Lower leg skin (tissue), 4 donors: Measurements from ENCODE around the gene MX2. TPM values are rescaled to one million over a fixed set of nuclear protein-coding genes. Genes with fewer than 3 reads are reported as not detected.

Experiments used
- DNase-seq, 2 donors: peaks; one replicate each; pipeline ENCODE4 v3.0.0-alpha.2; 2019; ENCODE audit warnings: low spot score in 2 of 2
- H3K4me3 ChIP-seq: fragments of 200-600 bp; sonication (generic); 2 replicates; pipeline ENCODE4 v1.5.1; 2017; ENCODE audit warnings: mild to moderate bottlenecking, low read depth; ENCODE audit not compliant: poor library complexity, severe bottlenecking
- CTCF ChIP-seq, 3 donors: fragments of 450-650 bp; IDR thresholded peaks; one replicate each; pipeline ENCODE4 v1.5.1; 2016; ENCODE audit warnings: antibody characterized with exemption in 3 of 3, mild to moderate bottlenecking in 3 of 3, moderate library complexity in 2 of 3
- POLR2A ChIP-seq, 2 donors: fragments of 450-650 bp; IDR thresholded peaks; one replicate each; pipeline ENCODE4 v1.6.1; 2016 to 2017; ENCODE audit warnings: antibody characterized with exemption in 2 of 2, mild to moderate bottlenecking in 1 of 2, moderate library complexity in 1 of 2
- WGBS, 2 donors: methylation state at CpG; one replicate each; pipeline ENCODE4 v1.1.5; 2018; 5-methylcytosine and 5-hydroxymethylcytosine counted together
- intact Hi-C: fragments of 100-400 bp; cut with DNase I; formaldehyde crosslinking; loops from one replicate; pipeline ENCODE4 v1.15.0; 2023; ENCODE audit warnings: low total_unique reads
- total RNA-seq, 4 donors: library from RNA; depleted of rRNA; stranded (reverse); fragments of >200 nt; gene quantifications; one replicate each; pipeline ENCODE4 v1.1.0, GENCODE V29; 2016

MX2 gene
- total RNA-seq, 4 donors from 2014 or later, result 1.9 to 10.3 (median 6.0) TPM

- H3K4me3 ChIP-seq, result no peak overlapping the region
- DNase-seq, result peak in 1 of 2 donors; percentile 50
- WGBS, 2 donors, result 96 to 97% methylated on average over 16 of the region's 16 CpGs
- TF ChIP-seq CTCF (IDR thresholded peaks at IDR 0.05) (no peak), POLR2A (IDR thresholded peaks at IDR 0.05) (no peak)
- intact Hi-C loops, result no loop called here
Measured at GRCh38 chr21:41398831-41399230, 37.0 kb downstream of the MX2 start.

GRCh38 chr21:41399246-41399800 is 37.5 kb downstream of the MX2 start:
- DNase-seq, result peak in 1 of 2 donors; percentile 46
- 84 to 91% methylated on average over 7 of the region's 7 CpGs for WGBS, 2 donors
- no peak for TF ChIP-seq POLR2A (IDR thresholded peaks at IDR 0.05)
- no peak for TF ChIP-seq CTCF (IDR thresholded peaks at IDR 0.05)
- H3K4me3 ChIP-seq, result no peak overlapping the region
- intact Hi-C loops, result no loop called here

GRCh38 chr21:41402231-41402630 is 40.4 kb downstream of the MX2 start:
- intact Hi-C loops, result no loop called here
- 90 to 94% methylated on average over 11 of the region's 11 CpGs for WGBS, 2 donors
- H3K4me3 ChIP-seq, result no peak overlapping the region
- TF ChIP-seq POLR2A (IDR thresholded peaks at IDR 0.05) (no peak), CTCF (IDR thresholded peaks at IDR 0.05) (no peak)
- DNase-seq, result peak in 1 of 2 donors; percentile 32

- intact Hi-C loops, result no loop called here
- TF ChIP-seq CTCF (IDR thresholded peaks at IDR 0.05) (no peak), POLR2A (IDR thresholded peaks at IDR 0.05) (no peak)
- peak in 1 of 2 donors; percentile 85 for DNase-seq
- WGBS, 2 donors, result 94 to 96% methylated on average over 9 to 10 of the region's 10 CpGs
- H3K4me3 ChIP-seq, result no peak overlapping the region
Measured at GRCh38 chr21:41402796-41403195, 41.0 kb downstream of the MX2 start.

GRCh38 chr21:41403331-41403730 is 41.5 kb downstream of the MX2 start:
- peak in 1 of 2 donors; percentile 46 for DNase-seq
- intact Hi-C loops, result no loop called here
- WGBS, 2 donors, result 90 to 91% methylated on average over 6 to 9 of the region's 9 CpGs

More at GRCh38 chr21:41403331-41403730, 41.5 kb downstream of the MX2 start:
- TF ChIP-seq CTCF (IDR thresholded peaks at IDR 0.05) (no peak), POLR2A (IDR thresholded peaks at IDR 0.05) (no peak)
- no peak overlapping the region for H3K4me3 ChIP-seq
